CD4-positive, alpha-beta T cell (primary cell): Measurements from ENCODE around the gene WNK2. TPM values are rescaled to one million over a fixed set of nuclear protein-coding genes. Genes with fewer than 3 reads are reported as not detected.

ENCODE experiments used
- ATAC-seq: fragments of 200-7000 bp; cut with Tn5 transposase; one replicate; pipeline ENCODE4 v1.10.0; 2022; ENCODE audit warnings: mild to moderate bottlenecking; ENCODE audit not compliant: poor library complexity
- CTCF ChIA-PET: fragments of 350-600 bp; sonication (Branson Sonifier 250); formaldehyde crosslinking; loops from one replicate; lab custom pipeline; 2021; ENCODE audit warnings: antibody characterized with exemption, inconsistent platforms; lab: Charles Lee
- POLR2A ChIA-PET: fragments of 350-600 bp; sonication (Branson Sonifier 250); formaldehyde crosslinking; loops from one replicate; lab custom pipeline; 2021; ENCODE audit warnings: antibody characterized with exemption, inconsistent platforms; lab: Charles Lee
- DNase-seq, 14 experiments: peaks; one replicate each; pipeline ENCODE4 v3.0.0-alpha.2; 2013 to 2020; ENCODE audit warnings: mixed read lengths in 2 of 14
- H3K27ac ChIP-seq, 2 donors: one replicate each; pipeline versions ENCODE4 v1.5.1 to v1.7.0; 2013; ENCODE audit warnings: low read length in 2 of 2, low read depth in 1 of 2, mild to moderate bottlenecking in 1 of 2
- H3K27me3 ChIP-seq, 2 experiments: 1 replicate in 1 of 2; 2 replicates in 1 of 2; pipeline versions ENCODE4 v1.6.1 to v1.7.0; 2013; ENCODE audit warnings: low read length in 2 of 2, control low read depth in 1 of 2, mild to moderate bottlenecking in 1 of 2, moderate library complexity in 1 of 2; ENCODE audit not compliant: insufficient read depth in 2 of 2, control insufficient read depth in 1 of 2
- H3K36me3 ChIP-seq: one replicate; pipeline ENCODE4 v1.6.1; 2013; ENCODE audit warnings: low read length, control low read depth; ENCODE audit not compliant: insufficient read depth
- H3K4me1 ChIP-seq: one replicate; pipeline ENCODE4 v1.6.1; 2013; ENCODE audit warnings: low read length, control low read depth; ENCODE audit not compliant: insufficient read depth
- H3K4me3 ChIP-seq: one replicate; pipeline ENCODE4 v1.5.1; 2013; ENCODE audit warnings: mild to moderate bottlenecking, low read length, moderate library complexity
- H3K9me3 ChIP-seq, 2 experiments: 1 replicate in 1 of 2; 2 replicates in 1 of 2; pipeline versions ENCODE4 v1.6.1 to v1.7.0; 2013; ENCODE audit warnings: low read length in 2 of 2, mild to moderate bottlenecking in 2 of 2, control low read depth in 1 of 2, moderate library complexity in 1 of 2; ENCODE audit not compliant: control insufficient read depth in 1 of 2, insufficient read depth in 1 of 2
- H3K27ac Mint-ChIP-seq: one replicate; pipeline ENCODE4 v1.8.0; 2020; ENCODE audit warnings: mixed read lengths
- H3K27me3 Mint-ChIP-seq: one replicate; pipeline ENCODE4 v1.8.0; 2021; ENCODE audit warnings: mixed read lengths
- H3K36me3 Mint-ChIP-seq: one replicate; pipeline ENCODE4 v1.8.0; 2021; ENCODE audit warnings: low read depth, mixed read lengths
- H3K4me1 Mint-ChIP-seq: one replicate; pipeline ENCODE4 v1.8.0; 2021; ENCODE audit warnings: low read depth, mixed read lengths
- H3K4me3 Mint-ChIP-seq: one replicate; pipeline ENCODE4 v1.8.0; 2020; ENCODE audit warnings: mild to moderate bottlenecking, mixed read lengths
- H3K9me3 Mint-ChIP-seq: one replicate; pipeline ENCODE4 v1.8.0; 2020; ENCODE audit warnings: mixed read lengths
- CTCF ChIP-seq: fragments of 200-600 bp; IDR thresholded peaks from one replicate; pipeline ENCODE4 v1.8.0; 2022; ENCODE audit warnings: antibody characterized with exemption, mild to moderate bottlenecking
- intact Hi-C, 2 experiments: fragments of 100-400 bp; cut with DNase I in 1 of 2; cut with micrococcal nuclease in 1 of 2; formaldehyde crosslinking; loops; one replicate each; pipeline versions ENCODE4 v1.15.1 to v1.9.0; 2023 to 2025; cut with DNase I, micrococcal nuclease
- total RNA-seq, 174 experiments: library from RNA in 2 of 174; stranded (reverse) in 2 of 174; gene quantifications; one replicate each; pipeline ENCODE4 v1.2.3 and lab custom pipeline; 2021 to 2026

WNK2 gene
- total RNA-seq, 2 experiments from 2014 or later: 0.19 to 0.22 TPM

DNA sequence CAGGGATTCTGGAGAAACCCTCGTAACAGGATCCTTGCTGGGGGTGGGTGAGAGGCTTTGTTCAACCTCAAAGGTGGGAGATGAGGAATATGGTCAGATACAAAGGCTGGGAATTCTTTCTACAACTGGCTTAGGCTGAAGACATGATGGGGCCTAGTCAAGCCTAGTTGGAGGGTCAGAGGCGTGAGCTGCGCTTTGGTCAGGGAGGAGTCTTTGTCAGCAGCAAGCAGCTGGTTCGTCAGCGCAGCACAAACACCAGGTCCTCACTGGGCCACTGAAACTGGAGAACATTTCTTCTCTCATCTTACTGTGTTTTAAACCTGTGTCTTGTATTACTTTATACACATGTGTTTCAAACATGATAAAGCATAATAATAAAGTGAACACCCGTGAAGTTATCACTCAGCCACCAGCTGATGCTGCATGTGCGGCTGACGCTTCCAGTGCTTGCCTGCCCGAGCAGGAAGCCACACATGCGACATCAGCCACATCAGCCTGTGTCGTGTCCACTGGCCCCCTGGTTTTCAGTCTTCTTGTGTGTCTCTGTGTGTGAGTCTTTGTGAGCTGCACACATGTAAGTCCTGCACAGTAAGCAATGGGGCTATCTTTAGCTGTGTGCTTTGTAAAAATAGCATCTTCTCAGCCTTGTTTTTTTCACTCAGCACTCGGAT lies 81.5 kb downstream of the WNK2 start:
- no peaks in the 10 kb centered on the region for H3K27me3 ChIP-seq
- Mint-ChIP-seq H3K9me3 (no peaks in the 10 kb centered on the region), H3K27ac (no peak overlapping the region), H3K4me1 (peaks cover 40% of the 10 kb centered on the region), H3K27me3 (no peaks in the 10 kb centered on the region), H3K36me3 (no peaks in the 10 kb centered on the region), H3K4me3 (no peak overlapping the region)
- H3K4me3 ChIP-seq: no peak overlapping the region
- no peaks in the 10 kb centered on the region for H3K9me3 ChIP-seq
- H3K36me3 ChIP-seq: no peaks in the 10 kb centered on the region
- H3K27ac ChIP-seq: no peak overlapping the region
- TF ChIP-seq CTCF: no peak
- peaks cover 21% of the 10 kb centered on the region for H3K4me1 ChIP-seq
- ChIA-PET CTCF (no interaction called here), POLR2A (no interaction called here)
- DNase-seq: peak in 1 of 14 experiments; percentile 11
- ATAC-seq: no peak
- intact Hi-C loops: no loop called here

GRCh38 chr9:93265972-93266371 lies 82.0 kb downstream of the WNK2 start:
- no peak for TF ChIP-seq CTCF
- Mint-ChIP-seq H3K4me3 (no peak overlapping the region), H3K36me3 (no peaks in the 10 kb centered on the region), H3K27ac (no peak overlapping the region), H3K9me3 (no peaks in the 10 kb centered on the region), H3K27me3 (no peaks in the 10 kb centered on the region), H3K4me1 (peaks cover 44% of the 10 kb centered on the region)
- no peaks in the 10 kb centered on the region for H3K27me3 ChIP-seq
- no peak overlapping the region for H3K4me3 ChIP-seq
- no peaks in the 10 kb centered on the region for H3K36me3 ChIP-seq
- no peak overlapping the region for H3K27ac ChIP-seq
- H3K9me3 ChIP-seq: no peaks in the 10 kb centered on the region
- ATAC-seq (no peak), DNase-seq (peak in 1 of 14 experiments; percentile 2)
- ChIA-PET CTCF (no interaction called here), POLR2A (no interaction called here)
- H3K4me1 ChIP-seq: peaks cover 21% of the 10 kb centered on the region
- intact Hi-C loops: no loop called here

- Mint-ChIP-seq H3K36me3 (no peaks in the 10 kb centered on the region), H3K4me1 (peaks cover 44% of the 10 kb centered on the region), H3K27me3 (no peaks in the 10 kb centered on the region), H3K9me3 (no peaks in the 10 kb centered on the region), H3K4me3 (no peak overlapping the region), H3K27ac (no peak overlapping the region)
- DNase-seq: peak in 1 of 14 experiments; percentile 5
- Histone ChIP-seq H3K9me3 (no peaks in the 10 kb centered on the region), H3K4me3 (no peak overlapping the region), H3K36me3 (no peaks in the 10 kb centered on the region), H3K4me1 (peaks cover 21% of the 10 kb centered on the region), H3K27ac (no peak overlapping the region), H3K27me3 (no peaks in the 10 kb centered on the region)
- intact Hi-C loops: no loop called here
- CTCF ChIA-PET: no interaction called here
- no peak for TF ChIP-seq CTCF
- no peak for ATAC-seq
- POLR2A ChIA-PET: no interaction called here
These were observed 82.6 kb downstream of the WNK2 start for GRCh38 chr9:93266521-93267001.
